ENCODE data around the gene PGP. TPM values are rescaled to one million over a fixed set of nuclear protein-coding genes. Genes with fewer than 3 reads are reported as not detected.
A peak's percentile ranks its signal among the peaks of the same experiment; 100 is the strongest.

The PGP gene
- polyA plus RNA-seq, 1 donor (not counting 4 experiments of a cell fraction or from before 2014, with no cell fraction given), result 10.3 TPM

DNA sequence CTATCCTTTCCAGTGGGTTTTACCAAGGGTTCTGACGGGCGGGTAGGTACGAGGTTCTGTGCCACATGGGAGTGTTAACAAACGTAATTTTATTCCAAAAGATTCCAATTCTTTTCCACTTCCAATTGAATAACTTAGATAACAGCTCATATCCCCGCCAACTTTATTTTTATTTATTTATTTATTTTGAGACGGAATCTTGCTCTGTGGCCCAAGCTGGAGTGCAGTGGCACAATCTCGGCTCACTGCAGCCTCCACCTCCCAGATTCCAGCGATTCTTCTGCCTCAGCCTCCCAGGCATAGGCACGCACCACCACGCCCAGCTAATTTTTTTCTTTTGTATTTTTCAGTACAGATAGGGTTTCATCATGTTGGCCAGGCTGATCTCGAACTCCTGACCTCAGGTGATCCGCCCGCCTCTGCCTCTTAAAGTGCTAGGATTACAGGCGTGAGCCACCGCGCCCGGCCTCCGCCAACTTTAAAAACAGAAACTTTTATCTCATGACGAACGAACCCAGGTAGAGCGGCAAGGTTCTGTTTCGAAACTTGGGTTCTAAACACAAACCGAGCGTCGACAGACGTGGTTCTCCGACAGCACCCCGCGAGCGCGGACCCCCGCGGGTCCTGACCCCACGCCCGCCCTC is 36.1 kb upstream of the PGP start:
- Histone ChIP-seq H3K79me2 (ENCODE audit: control insufficient read depth, insufficient read depth, low read length) (peaks cover 13% of the 10 kb centered on the region), H2AFZ (ENCODE audit: control insufficient read depth, low read length) (no peak overlapping the region), H3K27me3 (ENCODE audit: control insufficient read depth, extremely low read depth, insufficient read depth, low read length) (no peaks in the 10 kb centered on the region), H3K27ac (ENCODE audit: control insufficient read depth, insufficient read depth, low read length) (peak overlapping the region; percentile 73), H3K9me3 (ENCODE audit: control insufficient read depth, low read depth, low read length) (no peaks in the 10 kb centered on the region), H3K9ac (ENCODE audit: control insufficient read depth, extremely low read depth, insufficient read depth, low read length) (peak overlapping the region; percentile 80), H4K20me1 (ENCODE audit: control insufficient read depth, extremely low read depth, insufficient read depth, low read length) (peaks cover 14% of the 10 kb centered on the region), H3K4me1 (ENCODE audit: control insufficient read depth, extremely low read depth, insufficient read depth, low read length) (peaks cover 17% of the 10 kb centered on the region), H3K36me3 (ENCODE audit: control insufficient read depth in 2 of 2, extremely low read depth in 1 of 2, insufficient read depth in 2 of 2, low read length in 2 of 2) (peaks cover 21 to 26% of the 10 kb centered on the region in 2 experiments), H3K9me1 (ENCODE audit: control insufficient read depth, extremely low read depth, insufficient read depth, low read length) (no peaks in the 10 kb centered on the region), H3K4me2 (ENCODE audit: control insufficient read depth, extremely low read depth, insufficient read depth, low read depth, low read length) (peak overlapping the region; percentile 74), H3K4me3 (ENCODE audit: control insufficient read depth in 2 of 3, extremely low read depth in 1 of 3, insufficient read depth in 2 of 3, low read depth in 1 of 3, low read length in 3 of 3) (peak overlapping the region; percentile 54 to 68 (median 64))
- no peak for FAIRE-seq
- TF ChIP-seq EZH2 (IDR thresholded peaks at IDR 0.05; ENCODE audit: low read length), result no peak
- TF ChIP-seq, protein P1, sequence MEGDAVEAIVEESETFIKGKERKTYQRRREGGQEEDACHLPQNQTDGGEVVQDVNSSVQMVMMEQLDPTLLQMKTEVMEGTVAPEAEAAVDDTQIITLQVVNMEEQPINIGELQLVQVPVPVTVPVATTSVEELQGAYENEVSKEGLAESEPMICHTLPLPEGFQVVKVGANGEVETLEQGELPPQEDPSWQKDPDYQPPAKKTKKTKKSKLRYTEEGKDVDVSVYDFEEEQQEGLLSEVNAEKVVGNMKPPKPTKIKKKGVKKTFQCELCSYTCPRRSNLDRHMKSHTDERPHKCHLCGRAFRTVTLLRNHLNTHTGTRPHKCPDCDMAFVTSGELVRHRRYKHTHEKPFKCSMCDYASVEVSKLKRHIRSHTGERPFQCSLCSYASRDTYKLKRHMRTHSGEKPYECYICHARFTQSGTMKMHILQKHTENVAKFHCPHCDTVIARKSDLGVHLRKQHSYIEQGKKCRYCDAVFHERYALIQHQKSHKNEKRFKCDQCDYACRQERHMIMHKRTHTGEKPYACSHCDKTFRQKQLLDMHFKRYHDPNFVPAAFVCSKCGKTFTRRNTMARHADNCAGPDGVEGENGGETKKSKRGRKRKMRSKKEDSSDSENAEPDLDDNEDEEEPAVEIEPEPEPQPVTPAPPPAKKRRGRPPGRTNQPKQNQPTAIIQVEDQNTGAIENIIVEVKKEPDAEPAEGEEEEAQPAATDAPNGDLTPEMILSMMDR (optimal IDR thresholded peaks at IDR 0.05 in 1 of 3, IDR thresholded peaks at IDR 0.05 in 1 of 3, conservative IDR thresholded peaks at IDR 0.05 in 1 of 3; ENCODE audit: extremely low read depth in 1 of 3, insufficient read depth in 2 of 3, low read length in 3 of 3), result no peak
- no peak for DNase-seq (ENCODE audit: low read depth, low spot score)
- dilution Hi-C loops (cut with MboI; ENCODE audit: extremely low pct_ligation_motif_present, low sequenced_read_pairs), result no loop called here

DNA sequence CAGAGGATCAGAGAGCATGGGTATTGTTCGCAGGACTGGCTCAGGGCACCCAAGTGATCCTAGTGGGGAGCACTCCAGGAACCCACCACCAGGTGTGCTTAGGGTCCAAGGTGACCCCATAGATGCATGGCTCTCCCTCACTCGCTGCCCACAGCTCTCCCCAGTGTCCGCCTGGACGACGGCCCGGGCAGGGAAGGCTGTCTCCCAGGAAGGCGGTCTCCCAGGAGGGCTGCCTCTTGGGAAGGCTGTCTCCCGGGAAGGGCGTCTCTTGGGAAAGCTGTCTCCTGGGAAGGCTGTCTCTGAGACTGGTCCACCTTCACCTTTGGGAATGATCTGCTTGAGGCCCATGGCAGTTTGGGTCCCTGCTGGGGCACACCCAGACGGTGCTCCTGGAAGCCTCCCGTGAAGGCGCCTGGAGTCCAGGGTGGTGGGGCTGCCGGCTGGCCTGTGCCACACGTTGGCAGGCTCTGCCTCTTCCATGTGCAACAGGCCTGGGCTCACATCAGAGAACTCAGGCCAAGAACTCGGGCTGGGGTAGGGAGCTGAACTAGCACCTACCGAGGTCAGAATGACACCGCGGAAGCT is 31.8 kb upstream of the PGP start:
- no peak for FAIRE-seq
- Histone ChIP-seq H3K9me1 (ENCODE audit: control insufficient read depth, extremely low read depth, insufficient read depth, low read length) (no peaks in the 10 kb centered on the region), H3K9ac (ENCODE audit: control insufficient read depth, extremely low read depth, insufficient read depth, low read length) (no peak overlapping the region), H4K20me1 (ENCODE audit: control insufficient read depth, extremely low read depth, insufficient read depth, low read length) (no peaks in the 10 kb centered on the region), H2AFZ (ENCODE audit: control insufficient read depth, low read length) (no peak overlapping the region), H3K9me3 (ENCODE audit: control insufficient read depth, low read depth, low read length) (no peaks in the 10 kb centered on the region), H3K4me2 (ENCODE audit: control insufficient read depth, extremely low read depth, insufficient read depth, low read depth, low read length) (no peak overlapping the region), H3K79me2 (ENCODE audit: control insufficient read depth, insufficient read depth, low read length) (peaks cover 11% of the 10 kb centered on the region), H3K4me1 (ENCODE audit: control insufficient read depth, extremely low read depth, insufficient read depth, low read length) (peaks cover 10% of the 10 kb centered on the region), H3K27ac (ENCODE audit: control insufficient read depth, insufficient read depth, low read length) (no peak overlapping the region), H3K27me3 (ENCODE audit: control insufficient read depth, extremely low read depth, insufficient read depth, low read length) (no peaks in the 10 kb centered on the region), H3K4me3 (ENCODE audit: control insufficient read depth in 2 of 3, extremely low read depth in 1 of 3, insufficient read depth in 2 of 3, low read depth in 1 of 3, low read length in 3 of 3) (no peak overlapping the region), H3K36me3 (ENCODE audit: control insufficient read depth in 2 of 2, extremely low read depth in 1 of 2, insufficient read depth in 2 of 2, low read length in 2 of 2) (peaks cover 18 to 27% of the 10 kb centered on the region in 2 experiments)
- no peak for DNase-seq (ENCODE audit: low read depth, low spot score)
- dilution Hi-C loops (cut with MboI; ENCODE audit: extremely low pct_ligation_motif_present, low sequenced_read_pairs), result no loop called here
- TF ChIP-seq EZH2 (IDR thresholded peaks at IDR 0.05; ENCODE audit: low read length), result no peak
- TF ChIP-seq, protein P1 (optimal IDR thresholded peaks at IDR 0.05 in 1 of 3, IDR thresholded peaks at IDR 0.05 in 1 of 3, conservative IDR thresholded peaks at IDR 0.05 in 1 of 3; ENCODE audit: extremely low read depth in 1 of 3, insufficient read depth in 2 of 3, low read length in 3 of 3), result no peak
